IMR-90 (cell line): ENCODE results near the gene MAP4K1. TPM values are rescaled to one million over a fixed set of nuclear protein-coding genes. Genes with fewer than 3 reads are reported as not detected.

Source experiments
- ATAC-seq: fragments of 200-7000 bp; cut with Tn5 transposase; 2 replicates; pipeline ENCODE4 v1.9.1; 2020; ENCODE audit warnings: low read depth, mild to moderate bottlenecking, moderate library complexity
- BruUV-seq: library from RNA; stranded (reverse); fragments of 400-500 nt; replicated peaks from 2 replicates; lab custom pipeline; 2021; lab: Mats Ljungman, UMichigan
- CTCF ChIA-PET: fragments of 300-600 bp; formaldehyde crosslinking; extraction: SDS; loops from one replicate; lab custom pipeline; 2021; ENCODE audit warnings: antibody characterized with exemption; lab: Yijun Ruan, JAX
- POLR2A ChIA-PET: fragments of 300-600 bp; sonication (Branson Sonifier 250); formaldehyde crosslinking; loops from one replicate; lab custom pipeline; 2022; ENCODE audit warnings: antibody characterized with exemption; ENCODE audit not compliant: unreplicated experiment; lab: Charles Lee
- DNase-seq: peaks from one replicate; pipeline ENCODE4 v3.0.0; 2013
- H2AFZ ChIP-seq: replicated peaks from 2 replicates; pipeline ENCODE3; 2013; ENCODE audit warnings: low read length, mild to moderate bottlenecking; ENCODE audit not compliant: poor library complexity
- H2AK5ac ChIP-seq: 2 replicates; pipeline ENCODE4 v1.6.1; 2013; ENCODE audit warnings: low read depth, low read length, inconsistent platforms
- H2AK9ac ChIP-seq: replicated peaks from 2 replicates; pipeline ENCODE3; 2013; ENCODE audit warnings: mild to moderate bottlenecking, low read depth, low read length, moderate library complexity; ENCODE audit not compliant: poor library complexity
- H2BK120ac ChIP-seq: 2 replicates; pipeline ENCODE4 v1.6.1; 2013; ENCODE audit warnings: low read depth, low read length, inconsistent platforms
- H2BK15ac ChIP-seq: 3 replicates; pipeline ENCODE4 v1.6.1; 2013; ENCODE audit warnings: low read depth, low read length, inconsistent platforms
- H2BK20ac ChIP-seq: 2 replicates; pipeline ENCODE4 v1.6.1; 2013; ENCODE audit warnings: low read depth, mild to moderate bottlenecking, inconsistent platforms, low read length, moderate library complexity
- H2BK5ac ChIP-seq: 2 replicates; pipeline ENCODE4 v1.6.1; 2013; ENCODE audit warnings: mild to moderate bottlenecking, low read depth, low read length, inconsistent platforms; ENCODE audit not compliant: poor library complexity, severe bottlenecking
- H3K14ac ChIP-seq: replicated peaks from 2 replicates; pipeline ENCODE4 v1.6.1; 2013; ENCODE audit warnings: low read depth, low read length, inconsistent platforms
- H3K18ac ChIP-seq: 2 replicates; pipeline ENCODE4 v1.6.1; 2013; ENCODE audit warnings: low read depth, low read length, control low read depth
- H3K23ac ChIP-seq: 2 replicates; pipeline ENCODE4 v1.6.1; 2013; ENCODE audit warnings: low read depth, low read length, inconsistent platforms
- H3K27ac ChIP-seq: 2 replicates; pipeline ENCODE4 v1.5.1; 2013; ENCODE audit warnings: mild to moderate bottlenecking, control low read depth, low read length; ENCODE audit not compliant: insufficient read depth
- H3K27me3 ChIP-seq: 2 replicates; pipeline ENCODE4 v1.6.1; 2013; ENCODE audit warnings: low read length; ENCODE audit not compliant: control insufficient read depth, insufficient read depth
- H3K36me3 ChIP-seq: 2 replicates; pipeline ENCODE4 v1.6.1; 2013; ENCODE audit warnings: low read length, mixed read lengths; ENCODE audit not compliant: control insufficient read depth, insufficient read depth
- H3K4ac ChIP-seq: 2 replicates; pipeline ENCODE4 v1.6.1; 2013; ENCODE audit warnings: low read depth, low read length, inconsistent platforms
- H3K4me1 ChIP-seq: 2 replicates; pipeline ENCODE4 v1.6.1; 2013; ENCODE audit warnings: low read length, mixed read lengths; ENCODE audit not compliant: control insufficient read depth, insufficient read depth
- H3K4me2 ChIP-seq: 2 replicates; pipeline ENCODE4 v1.6.1; 2013; ENCODE audit warnings: low read depth, mild to moderate bottlenecking, control low read depth, low read length, moderate library complexity
- H3K4me3 ChIP-seq: 2 replicates; pipeline ENCODE4 v1.5.1; 2013; ENCODE audit warnings: low read depth, mild to moderate bottlenecking, control low read depth, low read length, moderate library complexity; ENCODE audit not compliant: insufficient read depth
- H3K56ac ChIP-seq: 2 replicates; pipeline ENCODE4 v1.6.1; 2013; ENCODE audit warnings: low read length, inconsistent platforms; ENCODE audit not compliant: insufficient read depth; ENCODE audit errors: extremely low read depth
- H3K79me1 ChIP-seq, 2 experiments: 2 replicates each; pipeline ENCODE4 v1.6.1; 2013; ENCODE audit warnings: low read length in 2 of 2, inconsistent platforms in 1 of 2, low read depth in 1 of 2
- H3K9ac ChIP-seq: 2 replicates; pipeline ENCODE4 v1.6.1; 2013; ENCODE audit warnings: low read depth, low read length, control low read depth
- H3K9me1 ChIP-seq: 2 replicates; pipeline ENCODE4 v1.6.1; 2013; ENCODE audit warnings: low read length, inconsistent platforms; ENCODE audit not compliant: insufficient read depth
- H3K9me3 ChIP-seq: 2 replicates; pipeline ENCODE4 v1.6.1; 2013; ENCODE audit warnings: low read length; ENCODE audit not compliant: control insufficient read depth, insufficient read depth
- H4K20me1 ChIP-seq: 2 replicates; pipeline ENCODE4 v1.6.1; 2013; ENCODE audit warnings: low read length, inconsistent platforms; ENCODE audit not compliant: insufficient read depth
- H4K5ac ChIP-seq: 2 replicates; pipeline ENCODE4 v1.6.1; 2013; ENCODE audit warnings: mild to moderate bottlenecking, low read depth, low read length, control low read depth
- H4K8ac ChIP-seq, 2 experiments: 2 replicates each; pipeline ENCODE4 v1.6.1; 2013; ENCODE audit warnings: low read depth in 2 of 2, low read length in 2 of 2, control low read depth in 1 of 2, inconsistent platforms in 1 of 2
- H4K91ac ChIP-seq: 2 replicates; pipeline ENCODE4 v1.6.1; 2013; ENCODE audit warnings: low read depth, low read length, inconsistent platforms; ENCODE audit not compliant: insufficient read depth
- CHD1 ChIP-seq: IDR thresholded peaks from 2 replicates; pipeline ENCODE4 v1.6.1; 2012; ENCODE audit warnings: low read depth, low read length, improper control_type of control experiment
- CTCF ChIP-seq: conservative IDR thresholded peaks from 2 replicates; pipeline ENCODE4 v1.5.1; 2012; ENCODE audit warnings: mild to moderate bottlenecking, low read depth, low read length, improper control_type of control experiment
- FOS ChIP-seq: fragments of 150-350 bp; IDR thresholded peaks from 2 replicates; pipeline ENCODE4 v1.6.1; 2016; ENCODE audit warnings: low read depth, low read length
- MAFK ChIP-seq: IDR thresholded peaks from 2 replicates; pipeline ENCODE4 v1.6.1; 2012; ENCODE audit warnings: low read depth, low read length, improper control_type of control experiment
- MAZ ChIP-seq: IDR thresholded peaks from 2 replicates; pipeline ENCODE4 v1.6.1; 2012; ENCODE audit warnings: low read depth, mild to moderate bottlenecking, low read length, improper control_type of control experiment, moderate library complexity, borderline replicate concordance
- MXI1 ChIP-seq: IDR thresholded peaks from 2 replicates; pipeline ENCODE4 v1.6.1; 2012; ENCODE audit warnings: low read depth, mild to moderate bottlenecking, low read length, moderate library complexity, borderline replicate concordance
- NFE2L2 ChIP-seq: fragments of 150-350 bp; IDR thresholded peaks from 2 replicates; pipeline ENCODE4 v1.6.1; 2016; ENCODE audit warnings: low read depth, mild to moderate bottlenecking, low read length
- POLR2A ChIP-seq: IDR thresholded peaks from 2 replicates; pipeline ENCODE4 v1.6.1; 2012; ENCODE audit warnings: mild to moderate bottlenecking, low read depth, low read length
- RAD21 ChIP-seq: IDR thresholded peaks from 2 replicates; pipeline ENCODE4 v1.6.1; 2012; ENCODE audit warnings: low read length, improper control_type of control experiment
- RCOR1 ChIP-seq: IDR thresholded peaks from 2 replicates; pipeline ENCODE4 v1.6.1; 2012; ENCODE audit warnings: mild to moderate bottlenecking, low read length, improper control_type of control experiment; ENCODE audit not compliant: insufficient replicate concordance
- RFX5 ChIP-seq: IDR thresholded peaks from 2 replicates; pipeline ENCODE4 v1.8.0; 2012; ENCODE audit warnings: low read depth, mild to moderate bottlenecking, low read length, moderate library complexity
- USF2 ChIP-seq: fragments of 150-350 bp; IDR thresholded peaks from 2 replicates; pipeline ENCODE4 v1.6.1; 2017; ENCODE audit warnings: mild to moderate bottlenecking, antibody characterized with exemption, low read length, low read depth
- WGBS, 2 experiments: methylation state at CpG; one replicate each; pipeline versions ENCODE4 v1.1.5 to v1.1.7; 2013; ENCODE audit warnings: missing lambda C conversion rate in 2 of 2; ENCODE audit not compliant: insufficient read length in 1 of 2; ENCODE audit errors: extremely low coverage in 2 of 2; 5-methylcytosine and 5-hydroxymethylcytosine counted together
- dilution Hi-C: fragments of 300-500 bp; cut with HindIII; formaldehyde crosslinking; loops from one replicate; pipeline ENCODE4 v1.14.3; 2018; ENCODE audit warnings: low sequenced_read_pairs; ENCODE audit not compliant: unreplicated experiment
- in situ Hi-C: fragments of 300-500 bp; cut with MboI; formaldehyde crosslinking; loops from 3 replicates; pipeline ENCODE4 v1.14.3; 2019; ENCODE audit warnings: low sequenced_read_pairs, inconsistent platforms, mixed read lengths
- intact Hi-C: fragments of 100-400 bp; cut with micrococcal nuclease; formaldehyde crosslinking; loops from 2 replicates; pipeline ENCODE4 v1.10.0; 2022
- polyA plus RNA-seq, 3 experiments: library from polyadenylated mRNA; depleted of rRNA; stranded (reverse); fragments of >200 nt; gene quantifications; 2 replicates each; pipeline ENCODE4 v1.2.3, GENCODE V29; 2012; ENCODE audit warnings: low replicate concordance in 1 of 3
- total RNA-seq: library from RNA; depleted of rRNA; stranded (reverse); fragments of >200 nt; gene quantifications from 2 replicates; pipeline ENCODE4 v1.2.3, GENCODE V29; 2012

The MAP4K1 gene
- total and polyA plus RNA-seq, 2 of the 4 experiments (the other 2 are of a cell fraction) = 0.22 TPM; not detected in 1

- Histone ChIP-seq H4K20me1 (peaks cover 59% of the 10 kb centered on the region), H2AK5ac (peak overlapping the region; percentile 97), H3K9me3 (no peaks in the 10 kb centered on the region), H3K4me2 (peak overlapping the region; percentile 100), H3K14ac (peak overlapping the region; percentile 93), H2BK15ac (peak overlapping the region; percentile 72; the same call in 2 of the 3 replicates), H3K9ac (peak overlapping the region; percentile 100), H4K5ac (peak overlapping the region; percentile 83), H2BK120ac (peak overlapping the region; percentile 75), H2AFZ (peak overlapping the region; percentile 14), H2BK5ac (peak overlapping the region; percentile 93), H3K9me1 (peaks cover 14% of the 10 kb centered on the region), H3K18ac (peak overlapping the region; percentile 93), H3K4me3 (peak overlapping the region; percentile 80), H4K8ac (peak overlapping the region; percentile 87 to 91; a peak in 3 of 4 replicates), H3K23ac (peak overlapping the region; percentile 97), H2BK20ac (peak overlapping the region; percentile 58; the same call in 1 of the 2 replicates), H3K27me3 (no peaks in the 10 kb centered on the region), H3K27ac (peak overlapping the region; percentile 91), H3K79me1 (peaks cover 0 to 25% of the 10 kb centered on the region in 2 experiments; a peak in 2 of 4 replicates), H3K36me3 (0 out of 2 replicates have a peak, but pooled peaks cover 1% of the 10 kb centered on the region), H4K91ac (peak overlapping the region; percentile 79), H3K56ac (peak overlapping the region; percentile 97), H3K4me1 (peaks cover 30% of the 10 kb centered on the region), H2AK9ac (peak overlapping the region; percentile 88), H3K4ac (peak overlapping the region; percentile 83)
- ATAC-seq (no peak), DNase-seq (no peak)
- WGBS, 2 experiments = 20% methylated on average over 12 of the region's 15 CpGs; no CpG with 5 or more reads in 1 of the 2 experiments
- ChIA-PET POLR2A (interaction anchor here (0.6 kb wide), 2 partner anchors 13 to 329 kb away, joined by 3 to 9 read pairs; no protein-coding TSS in a partner anchor), CTCF (interaction anchor here (0.6 to 1.1 kb wide), 2 partner anchors 15 kb away, joined by 3 to 4 read pairs; no protein-coding TSS in a partner anchor)
- intact Hi-C loops (loop anchor here (2.0 to 5.0 kb wide), 3 partner anchors 38 to 283 kb away; partner anchors contain the start of genes MRPS12 and SARS2), dilution Hi-C loops (no loop called here), in situ Hi-C loops (loop anchor here (25.0 kb wide), 1 partner anchor 412 kb away; no protein-coding TSS in a partner anchor)
- no TSS peak for BruUV-seq
- TF ChIP-seq POLR2A = no peak
- TF ChIP-seq MXI1 = no peak; the same call in 1 of the 2 replicates
- TF ChIP-seq CHD1 = no peak
- no peak for TF ChIP-seq RCOR1
- TF ChIP-seq RFX5 = no peak
- TF ChIP-seq FOS = no peak
- TF ChIP-seq CTCF = no peak
- no peak for TF ChIP-seq RAD21
- no peak for TF ChIP-seq MAZ
- no peak for TF ChIP-seq NFE2L2
- TF ChIP-seq MAFK = no peak
- no peak for TF ChIP-seq USF2
These were observed 31.8 kb upstream of the MAP4K1 start for GRCh38 chr19:38649305-38650171.
